ENCODE data around the gene APOBR.

The APOBR gene

DNA sequence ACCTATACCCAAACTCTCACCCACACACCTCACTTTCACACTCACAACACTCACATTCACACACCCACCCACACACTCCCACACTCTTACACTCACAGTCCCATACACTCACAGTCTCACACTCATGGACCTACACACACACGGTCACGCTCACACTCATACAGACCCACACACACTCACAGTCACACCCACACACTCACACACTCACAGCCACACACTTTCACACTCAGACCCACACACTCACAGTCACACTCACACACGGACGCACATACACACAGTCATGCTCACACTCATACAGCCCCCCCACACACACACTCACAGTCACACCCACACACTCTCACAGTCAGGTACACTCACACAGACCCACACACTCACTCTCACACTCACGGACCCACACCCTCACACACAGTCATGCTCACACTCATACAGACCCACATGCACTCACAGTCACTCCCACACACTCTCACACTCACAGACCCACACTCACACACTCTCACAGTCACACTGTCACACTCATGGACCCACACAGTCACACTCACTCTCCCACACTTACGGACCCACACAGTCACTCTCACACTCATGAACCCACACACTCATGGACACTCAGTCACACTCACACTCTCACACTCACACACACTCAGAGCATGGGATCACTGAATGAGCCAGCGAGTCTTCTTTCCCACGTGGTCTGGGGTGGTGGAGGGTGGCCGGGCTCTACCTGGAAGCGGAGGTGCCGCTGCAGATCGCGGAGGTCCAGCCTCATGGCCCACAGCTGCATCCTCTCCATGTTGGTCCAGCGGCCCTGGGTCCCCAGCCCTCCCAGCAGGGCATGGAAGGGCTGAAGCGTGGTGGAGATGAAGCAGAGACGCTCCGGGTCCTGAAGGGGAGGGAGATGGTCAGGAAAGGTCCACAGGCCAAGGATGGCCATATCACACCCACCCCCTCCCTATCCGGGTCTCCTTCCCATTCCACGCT is 7.1 kb downstream of the APOBR start:
- H3K9ac ChIP-seq = no peak overlapping the region
- H3K27me3 ChIP-seq (ENCODE audit: insufficient read depth, low read depth) = peaks cover 22% of the 10 kb centered on the region; the same call in 1 of the 2 replicates
- no peak overlapping the region for H3K4me3 ChIP-seq (IDR thresholded peaks at IDR 0.05; ENCODE audit: insufficient read depth, low read depth, low read length)
- no peak overlapping the region for H3K4me2 ChIP-seq
- no peaks in the 10 kb centered on the region for H3K4me1 ChIP-seq (ENCODE audit: low read depth, poor library complexity, severe bottlenecking)
- H3K79me2 ChIP-seq (ENCODE audit: insufficient read depth, low read depth) = no peaks in the 10 kb centered on the region
- no peak overlapping the region for H3K27ac ChIP-seq
- TF ChIP-seq, protein P1, sequence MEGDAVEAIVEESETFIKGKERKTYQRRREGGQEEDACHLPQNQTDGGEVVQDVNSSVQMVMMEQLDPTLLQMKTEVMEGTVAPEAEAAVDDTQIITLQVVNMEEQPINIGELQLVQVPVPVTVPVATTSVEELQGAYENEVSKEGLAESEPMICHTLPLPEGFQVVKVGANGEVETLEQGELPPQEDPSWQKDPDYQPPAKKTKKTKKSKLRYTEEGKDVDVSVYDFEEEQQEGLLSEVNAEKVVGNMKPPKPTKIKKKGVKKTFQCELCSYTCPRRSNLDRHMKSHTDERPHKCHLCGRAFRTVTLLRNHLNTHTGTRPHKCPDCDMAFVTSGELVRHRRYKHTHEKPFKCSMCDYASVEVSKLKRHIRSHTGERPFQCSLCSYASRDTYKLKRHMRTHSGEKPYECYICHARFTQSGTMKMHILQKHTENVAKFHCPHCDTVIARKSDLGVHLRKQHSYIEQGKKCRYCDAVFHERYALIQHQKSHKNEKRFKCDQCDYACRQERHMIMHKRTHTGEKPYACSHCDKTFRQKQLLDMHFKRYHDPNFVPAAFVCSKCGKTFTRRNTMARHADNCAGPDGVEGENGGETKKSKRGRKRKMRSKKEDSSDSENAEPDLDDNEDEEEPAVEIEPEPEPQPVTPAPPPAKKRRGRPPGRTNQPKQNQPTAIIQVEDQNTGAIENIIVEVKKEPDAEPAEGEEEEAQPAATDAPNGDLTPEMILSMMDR (conservative IDR thresholded peaks at IDR 0.05; ENCODE audit: low read depth, low read length) = no peak
- no peaks in the 10 kb centered on the region for H4K20me1 ChIP-seq (ENCODE audit: insufficient read depth)
- H3K36me3 ChIP-seq (ENCODE audit: insufficient read depth) = no peaks in the 10 kb centered on the region
- no peak overlapping the region for H2AFZ ChIP-seq (ENCODE audit: low read depth)

DNA sequence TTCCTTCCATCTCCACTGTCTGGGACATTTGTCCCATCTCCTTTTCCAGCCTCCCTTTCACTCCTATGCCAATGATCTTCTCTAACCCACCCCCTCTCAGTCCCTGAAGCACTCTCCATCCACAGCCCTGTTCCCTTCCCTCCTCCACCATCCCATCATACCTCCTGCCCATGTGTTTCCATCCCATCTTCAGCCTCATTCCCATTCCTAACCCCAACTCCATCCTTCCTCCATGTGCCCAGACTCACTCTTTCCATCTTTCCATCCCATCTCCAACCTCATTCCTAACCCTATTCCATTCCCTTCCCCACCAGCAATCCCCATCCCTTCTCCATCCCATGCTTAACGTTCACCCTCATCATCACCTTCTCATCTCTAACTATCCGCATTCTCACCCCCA is 7.8 kb downstream of the APOBR start:
- TF ChIP-seq, protein P1 (conservative IDR thresholded peaks at IDR 0.05; ENCODE audit: low read depth, low read length) = no peak
- H3K36me3 ChIP-seq (ENCODE audit: insufficient read depth) = no peaks in the 10 kb centered on the region
- H2AFZ ChIP-seq (ENCODE audit: low read depth) = no peak overlapping the region
- H3K4me1 ChIP-seq (ENCODE audit: low read depth, poor library complexity, severe bottlenecking) = peaks cover 4% of the 10 kb centered on the region
- peaks cover 28% of the 10 kb centered on the region; the same call in 1 of the 2 replicates for H3K27me3 ChIP-seq (ENCODE audit: insufficient read depth, low read depth)
- H3K79me2 ChIP-seq (ENCODE audit: insufficient read depth, low read depth) = no peaks in the 10 kb centered on the region
- no peak overlapping the region for H3K9ac ChIP-seq
- no peak overlapping the region for H3K4me2 ChIP-seq
- no peak overlapping the region for H3K27ac ChIP-seq
- H3K4me3 ChIP-seq (IDR thresholded peaks at IDR 0.05; ENCODE audit: insufficient read depth, low read depth, low read length) = no peak overlapping the region
- no peaks in the 10 kb centered on the region for H4K20me1 ChIP-seq (ENCODE audit: insufficient read depth)

DNA sequence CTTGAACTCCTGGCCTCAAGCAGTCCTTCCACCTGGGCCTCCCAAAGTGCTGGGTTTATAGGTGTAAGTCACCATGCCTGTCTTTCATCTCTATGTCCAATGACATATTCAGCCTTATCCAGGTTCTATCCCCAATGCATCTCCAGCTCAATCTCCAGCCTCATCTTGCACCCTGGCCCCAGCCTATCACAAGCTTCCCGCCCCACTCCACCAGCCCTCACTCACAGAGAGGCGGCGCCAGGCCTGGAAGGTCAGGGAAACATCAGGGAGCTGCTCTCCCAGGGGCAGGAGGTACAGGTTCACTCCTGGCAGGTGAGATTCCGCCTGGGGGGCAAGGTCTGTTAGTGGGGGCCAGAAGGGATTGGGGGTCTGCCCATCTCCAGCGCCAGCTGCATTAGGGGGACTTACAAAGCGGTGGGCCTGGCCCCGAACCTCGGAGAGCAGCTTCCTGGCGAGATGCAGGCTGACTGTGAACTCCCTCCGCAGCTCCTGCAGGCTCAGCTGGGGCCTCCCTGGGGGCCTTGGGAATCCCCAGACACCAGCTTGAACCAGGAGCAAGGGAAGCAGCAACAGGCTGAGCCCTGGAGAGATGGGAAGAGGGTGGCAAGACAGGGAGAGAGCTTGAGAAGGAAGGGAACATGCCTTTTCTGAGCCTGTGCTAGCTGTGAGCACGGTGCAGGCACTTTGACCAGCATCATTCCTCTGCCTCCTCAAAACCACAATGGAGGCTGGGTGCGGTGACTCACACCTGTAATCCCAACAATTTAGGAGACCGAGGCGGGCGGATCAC is 9.2 kb downstream of the APOBR start:
- Histone ChIP-seq H3K4me1 (ENCODE audit: low read depth, poor library complexity, severe bottlenecking) (peaks cover 17% of the 10 kb centered on the region), H3K27me3 (ENCODE audit: insufficient read depth, low read depth) (peaks cover 28% of the 10 kb centered on the region; the same call in 1 of the 2 replicates), H3K36me3 (ENCODE audit: insufficient read depth) (no peaks in the 10 kb centered on the region), H2AFZ (ENCODE audit: low read depth) (no peak overlapping the region), H3K4me2 (no peak overlapping the region), H3K4me3 (IDR thresholded peaks at IDR 0.05; ENCODE audit: insufficient read depth, low read depth, low read length) (no peak overlapping the region), H3K79me2 (ENCODE audit: insufficient read depth, low read depth) (no peaks in the 10 kb centered on the region), H3K9ac (no peak overlapping the region), H3K27ac (no peak overlapping the region), H4K20me1 (ENCODE audit: insufficient read depth) (no peaks in the 10 kb centered on the region)
- TF ChIP-seq, protein P1 (conservative IDR thresholded peaks at IDR 0.05; ENCODE audit: low read depth, low read length) = no peak

DNA sequence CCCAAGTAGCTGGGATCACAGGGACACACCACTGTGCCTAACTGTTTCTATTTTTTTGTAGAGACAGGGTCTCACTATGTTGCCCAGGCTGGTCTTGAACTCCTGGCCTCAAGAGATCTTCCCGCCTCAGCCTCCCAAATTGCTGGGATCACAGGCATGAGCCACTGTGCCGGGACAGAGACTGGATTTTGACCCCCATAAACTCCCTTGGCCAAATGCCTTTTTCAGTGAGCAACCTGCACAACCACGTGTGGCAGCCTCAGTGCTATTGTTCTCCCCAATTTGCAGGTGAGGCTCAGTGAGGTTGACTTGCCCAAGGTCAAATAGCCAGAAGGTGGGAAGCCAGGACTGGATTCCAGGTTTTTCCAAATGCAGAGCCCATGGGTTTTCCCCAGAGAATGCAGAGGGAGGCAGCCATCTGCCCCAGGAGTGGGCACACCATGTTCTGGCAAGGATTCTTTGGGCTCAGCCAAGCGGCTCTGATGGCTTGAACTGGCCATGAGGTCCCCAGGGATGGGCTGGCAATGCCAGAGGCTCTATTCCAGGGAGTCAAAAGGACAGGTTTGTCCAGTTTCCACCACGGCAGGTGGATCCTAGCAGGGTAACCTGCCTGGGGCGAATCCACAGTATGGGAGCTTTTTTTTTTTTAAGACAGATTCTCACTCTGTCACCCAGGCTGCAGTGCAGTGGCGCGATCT is 10.4 kb downstream of the APOBR start:
- Histone ChIP-seq H3K27ac (no peak overlapping the region), H3K79me2 (ENCODE audit: insufficient read depth, low read depth) (no peaks in the 10 kb centered on the region), H3K4me2 (no peak overlapping the region), H3K36me3 (ENCODE audit: insufficient read depth) (no peaks in the 10 kb centered on the region), H3K4me3 (IDR thresholded peaks at IDR 0.05; ENCODE audit: insufficient read depth, low read depth, low read length) (no peak overlapping the region), H2AFZ (ENCODE audit: low read depth) (no peak overlapping the region), H3K27me3 (ENCODE audit: insufficient read depth, low read depth) (peaks cover 28% of the 10 kb centered on the region; the same call in 1 of the 2 replicates), H4K20me1 (ENCODE audit: insufficient read depth) (no peaks in the 10 kb centered on the region), H3K4me1 (ENCODE audit: low read depth, poor library complexity, severe bottlenecking) (peaks cover 19% of the 10 kb centered on the region), H3K9ac (no peak overlapping the region)
- TF ChIP-seq, protein P1 (conservative IDR thresholded peaks at IDR 0.05; ENCODE audit: low read depth, low read length) = no peak
